IMR-90 (cell line): ENCODE data around the gene CROCC2. TPM values are rescaled to one million over a fixed set of nuclear protein-coding genes. Genes with fewer than 3 reads are reported as not detected.

ENCODE experiments used
- ATAC-seq: fragments of 200-7000 bp; cut with Tn5 transposase; 2 replicates; pipeline ENCODE4 v1.9.1; 2020; ENCODE audit warnings: low read depth, mild to moderate bottlenecking, moderate library complexity
- BruUV-seq: library from RNA; stranded (reverse); fragments of 400-500 nt; replicated peaks from 2 replicates; lab custom pipeline; 2021; lab: Mats Ljungman, UMichigan
- CTCF ChIA-PET: fragments of 300-600 bp; formaldehyde crosslinking; extraction: SDS; loops from one replicate; lab custom pipeline; 2021; ENCODE audit warnings: antibody characterized with exemption; lab: Yijun Ruan, JAX
- POLR2A ChIA-PET: fragments of 300-600 bp; sonication (Branson Sonifier 250); formaldehyde crosslinking; loops from one replicate; lab custom pipeline; 2022; ENCODE audit warnings: antibody characterized with exemption; ENCODE audit not compliant: unreplicated experiment; lab: Charles Lee
- DNase-seq: peaks from one replicate; pipeline ENCODE4 v3.0.0; 2013
- H2AFZ ChIP-seq: replicated peaks from 2 replicates; pipeline ENCODE3; 2013; ENCODE audit warnings: low read length, mild to moderate bottlenecking; ENCODE audit not compliant: poor library complexity
- H2AK5ac ChIP-seq: 2 replicates; pipeline ENCODE4 v1.6.1; 2013; ENCODE audit warnings: low read depth, low read length, inconsistent platforms
- H2AK9ac ChIP-seq: replicated peaks from 2 replicates; pipeline ENCODE3; 2013; ENCODE audit warnings: mild to moderate bottlenecking, low read depth, low read length, moderate library complexity; ENCODE audit not compliant: poor library complexity
- H2BK120ac ChIP-seq: 2 replicates; pipeline ENCODE4 v1.6.1; 2013; ENCODE audit warnings: low read depth, low read length, inconsistent platforms
- H2BK15ac ChIP-seq: 3 replicates; pipeline ENCODE4 v1.6.1; 2013; ENCODE audit warnings: low read depth, low read length, inconsistent platforms
- H2BK20ac ChIP-seq: 2 replicates; pipeline ENCODE4 v1.6.1; 2013; ENCODE audit warnings: low read depth, mild to moderate bottlenecking, inconsistent platforms, low read length, moderate library complexity
- H2BK5ac ChIP-seq: 2 replicates; pipeline ENCODE4 v1.6.1; 2013; ENCODE audit warnings: mild to moderate bottlenecking, low read depth, low read length, inconsistent platforms; ENCODE audit not compliant: poor library complexity, severe bottlenecking
- H3K14ac ChIP-seq: replicated peaks from 2 replicates; pipeline ENCODE4 v1.6.1; 2013; ENCODE audit warnings: low read depth, low read length, inconsistent platforms
- H3K18ac ChIP-seq: 2 replicates; pipeline ENCODE4 v1.6.1; 2013; ENCODE audit warnings: low read depth, low read length, control low read depth
- H3K23ac ChIP-seq: 2 replicates; pipeline ENCODE4 v1.6.1; 2013; ENCODE audit warnings: low read depth, low read length, inconsistent platforms
- H3K27ac ChIP-seq: 2 replicates; pipeline ENCODE4 v1.5.1; 2013; ENCODE audit warnings: mild to moderate bottlenecking, control low read depth, low read length; ENCODE audit not compliant: insufficient read depth
- H3K27me3 ChIP-seq: 2 replicates; pipeline ENCODE4 v1.6.1; 2013; ENCODE audit warnings: low read length; ENCODE audit not compliant: control insufficient read depth, insufficient read depth
- H3K36me3 ChIP-seq: 2 replicates; pipeline ENCODE4 v1.6.1; 2013; ENCODE audit warnings: low read length, mixed read lengths; ENCODE audit not compliant: control insufficient read depth, insufficient read depth
- H3K4ac ChIP-seq: 2 replicates; pipeline ENCODE4 v1.6.1; 2013; ENCODE audit warnings: low read depth, low read length, inconsistent platforms
- H3K4me1 ChIP-seq: 2 replicates; pipeline ENCODE4 v1.6.1; 2013; ENCODE audit warnings: low read length, mixed read lengths; ENCODE audit not compliant: control insufficient read depth, insufficient read depth
- H3K4me2 ChIP-seq: 2 replicates; pipeline ENCODE4 v1.6.1; 2013; ENCODE audit warnings: low read depth, mild to moderate bottlenecking, control low read depth, low read length, moderate library complexity
- H3K4me3 ChIP-seq: 2 replicates; pipeline ENCODE4 v1.5.1; 2013; ENCODE audit warnings: low read depth, mild to moderate bottlenecking, control low read depth, low read length, moderate library complexity; ENCODE audit not compliant: insufficient read depth
- H3K56ac ChIP-seq: 2 replicates; pipeline ENCODE4 v1.6.1; 2013; ENCODE audit warnings: low read length, inconsistent platforms; ENCODE audit not compliant: insufficient read depth; ENCODE audit errors: extremely low read depth
- H3K79me1 ChIP-seq, 2 experiments: 2 replicates each; pipeline ENCODE4 v1.6.1; 2013; ENCODE audit warnings: low read length in 2 of 2, inconsistent platforms in 1 of 2, low read depth in 1 of 2
- H3K9ac ChIP-seq: 2 replicates; pipeline ENCODE4 v1.6.1; 2013; ENCODE audit warnings: low read depth, low read length, control low read depth
- H3K9me1 ChIP-seq: 2 replicates; pipeline ENCODE4 v1.6.1; 2013; ENCODE audit warnings: low read length, inconsistent platforms; ENCODE audit not compliant: insufficient read depth
- H3K9me3 ChIP-seq: 2 replicates; pipeline ENCODE4 v1.6.1; 2013; ENCODE audit warnings: low read length; ENCODE audit not compliant: control insufficient read depth, insufficient read depth
- H4K20me1 ChIP-seq: 2 replicates; pipeline ENCODE4 v1.6.1; 2013; ENCODE audit warnings: low read length, inconsistent platforms; ENCODE audit not compliant: insufficient read depth
- H4K5ac ChIP-seq: 2 replicates; pipeline ENCODE4 v1.6.1; 2013; ENCODE audit warnings: mild to moderate bottlenecking, low read depth, low read length, control low read depth
- H4K8ac ChIP-seq, 2 experiments: 2 replicates each; pipeline ENCODE4 v1.6.1; 2013; ENCODE audit warnings: low read depth in 2 of 2, low read length in 2 of 2, control low read depth in 1 of 2, inconsistent platforms in 1 of 2
- H4K91ac ChIP-seq: 2 replicates; pipeline ENCODE4 v1.6.1; 2013; ENCODE audit warnings: low read depth, low read length, inconsistent platforms; ENCODE audit not compliant: insufficient read depth
- CEBPB ChIP-seq: IDR thresholded peaks from 2 replicates; pipeline ENCODE4 v1.6.1; 2012; ENCODE audit warnings: low read depth, low read length, improper control_type of control experiment
- ELK1 ChIP-seq: fragments of 150-350 bp; IDR thresholded peaks from 2 replicates; pipeline ENCODE4 v1.6.1; 2016; ENCODE audit warnings: low read depth, mild to moderate bottlenecking, low read length, moderate library complexity, borderline replicate concordance
- FOS ChIP-seq: fragments of 150-350 bp; IDR thresholded peaks from 2 replicates; pipeline ENCODE4 v1.6.1; 2016; ENCODE audit warnings: low read depth, low read length
- RFX5 ChIP-seq: IDR thresholded peaks from 2 replicates; pipeline ENCODE4 v1.8.0; 2012; ENCODE audit warnings: low read depth, mild to moderate bottlenecking, low read length, moderate library complexity
- SMC3 ChIP-seq: fragments of 150-350 bp; IDR thresholded peaks from 2 replicates; pipeline ENCODE4 v1.6.1; 2016; ENCODE audit warnings: low read depth, mild to moderate bottlenecking, antibody characterized with exemption, low read length, moderate library complexity
- WGBS, 2 experiments: methylation state at CpG; one replicate each; pipeline versions ENCODE4 v1.1.5 to v1.1.7; 2013; ENCODE audit warnings: missing lambda C conversion rate in 2 of 2; ENCODE audit not compliant: insufficient read length in 1 of 2; ENCODE audit errors: extremely low coverage in 2 of 2; 5-methylcytosine and 5-hydroxymethylcytosine counted together
- dilution Hi-C: fragments of 300-500 bp; cut with HindIII; formaldehyde crosslinking; loops from one replicate; pipeline ENCODE4 v1.14.3; 2018; ENCODE audit warnings: low sequenced_read_pairs; ENCODE audit not compliant: unreplicated experiment
- in situ Hi-C: fragments of 300-500 bp; cut with MboI; formaldehyde crosslinking; loops from 3 replicates; pipeline ENCODE4 v1.14.3; 2019; ENCODE audit warnings: low sequenced_read_pairs, inconsistent platforms, mixed read lengths
- intact Hi-C: fragments of 100-400 bp; cut with micrococcal nuclease; formaldehyde crosslinking; loops from 2 replicates; pipeline ENCODE4 v1.10.0; 2022
- polyA plus RNA-seq, 3 experiments: library from polyadenylated mRNA; depleted of rRNA; stranded (reverse); fragments of >200 nt; gene quantifications; 2 replicates each; pipeline ENCODE4 v1.2.3, GENCODE V29; 2012; ENCODE audit warnings: low replicate concordance in 1 of 3
- total RNA-seq: library from RNA; depleted of rRNA; stranded (reverse); fragments of >200 nt; gene quantifications from 2 replicates; pipeline ENCODE4 v1.2.3, GENCODE V29; 2012

Gene CROCC2
- total and polyA plus RNA-seq, 2 of the 4 experiments (the other 2 are of a cell fraction) = not detected

- no peak overlapping the region for H3K56ac ChIP-seq
- CTCF ChIA-PET = no interaction called here
Measured at GRCh38 chr2:241020629-241021190, 114.6 kb downstream of the CROCC2 start.

More at GRCh38 chr2:241020629-241021190, 114.6 kb downstream of the CROCC2 start:
- no CpG with 5 or more reads among the region's 8 CpGs for WGBS, 2 experiments
- no peak overlapping the region for H3K4me2 ChIP-seq
- H3K9me3 ChIP-seq = peaks cover 9% of the 10 kb centered on the region; the same call in 1 of the 2 replicates
- H4K91ac ChIP-seq = no peak overlapping the region
- H3K14ac ChIP-seq = no peak overlapping the region
- POLR2A ChIA-PET = no interaction called here
- dilution Hi-C loops (no loop called here), intact Hi-C loops (no loop called here), in situ Hi-C loops (no loop called here)
- H3K79me1 ChIP-seq = no peaks in the 10 kb centered on the region; a peak in 2 of 4 replicates
- H4K8ac ChIP-seq = no peak overlapping the region
- TF ChIP-seq SMC3 (no peak), RFX5 (no peak), FOS (no peak), CEBPB (no peak), ELK1 (no peak)
- no peak overlapping the region for H2AK5ac ChIP-seq
- no peak overlapping the region for H4K5ac ChIP-seq
- peaks cover 9% of the 10 kb centered on the region; the same call in 1 of the 2 replicates for H3K36me3 ChIP-seq
- H2AFZ ChIP-seq = no peak overlapping the region
- ATAC-seq = no peak
- H3K27me3 ChIP-seq = no peaks in the 10 kb centered on the region
- H3K4ac ChIP-seq = no peak overlapping the region
- H2BK15ac ChIP-seq = no peak overlapping the region
- BruUV-seq = no TSS peak
- no peaks in the 10 kb centered on the region for H3K4me1 ChIP-seq
- H2BK20ac ChIP-seq = no peak overlapping the region
- H3K9me1 ChIP-seq = no peaks in the 10 kb centered on the region
- H2AK9ac ChIP-seq = no peak overlapping the region
- H3K27ac ChIP-seq = no peak overlapping the region
- no peak overlapping the region for H3K4me3 ChIP-seq
- H3K23ac ChIP-seq = no peak overlapping the region
- H2BK120ac ChIP-seq = no peak overlapping the region
- H2BK5ac ChIP-seq = no peak overlapping the region
- no peak overlapping the region for H3K18ac ChIP-seq
- H4K20me1 ChIP-seq = no peaks in the 10 kb centered on the region
- no peak for DNase-seq
- H3K9ac ChIP-seq = no peak overlapping the region
